HepG2 (cell line): ENCODE results near the gene PTPMT1. TPM values are rescaled to one million over a fixed set of nuclear protein-coding genes. Genes with fewer than 3 reads are reported as not detected.

Experiments used
- ATM ChIP-seq: fragments of 450-650 bp; IDR thresholded peaks from 2 replicates; pipeline ENCODE4 v1.7.1; 2017; ENCODE audit warnings: mild to moderate bottlenecking, borderline replicate concordance
- BCL3 ChIP-seq: sonication (generic); formaldehyde crosslinking; IDR thresholded peaks from 2 replicates; pipeline ENCODE4 v1.5.1; 2020; ENCODE audit warnings: mild to moderate bottlenecking, missing genetic modification reagents, moderate library complexity
- EED ChIP-seq: sonication (generic); formaldehyde crosslinking; IDR thresholded peaks from 2 replicates; pipeline ENCODE4 v1.5.0; 2020; ENCODE audit warnings: mild to moderate bottlenecking, missing genetic modification reagents
- GPBP1L1 ChIP-seq: sonication (generic); formaldehyde crosslinking; IDR thresholded peaks from 2 replicates; pipeline ENCODE4 v1.5.0; 2020; ENCODE audit warnings: mild to moderate bottlenecking, missing genetic modification reagents
- GTF3A ChIP-seq: sonication (generic); formaldehyde crosslinking; conservative IDR thresholded peaks from 2 replicates; pipeline ENCODE4 v1.4.0; 2020; ENCODE audit warnings: mild to moderate bottlenecking, missing genetic modification reagents
- HDAC1 ChIP-seq: sonication (generic); formaldehyde crosslinking; IDR thresholded peaks from 2 replicates; pipeline ENCODE4 v1.5.1; 2020; ENCODE audit warnings: mild to moderate bottlenecking, missing genetic modification reagents
- HNF4G ChIP-seq, 2 experiments: sonication (generic) in 1 of 2; formaldehyde crosslinking in 1 of 2; IDR thresholded peaks; 2 replicates each; pipeline versions ENCODE4 v1.4.0 to v1.6.1; 2011 to 2020; ENCODE audit warnings: borderline replicate concordance in 2 of 2, low read depth in 2 of 2, mild to moderate bottlenecking in 2 of 2, low read length in 1 of 2, missing genetic modification reagents in 1 of 2, moderate library complexity in 1 of 2
- ISX ChIP-seq: sonication (generic); formaldehyde crosslinking; conservative IDR thresholded peaks from 2 replicates; pipeline ENCODE4 v1.5.0; 2020; ENCODE audit warnings: missing genetic modification reagents
- KAT2B ChIP-seq: fragments of 150-350 bp; IDR thresholded peaks from 2 replicates; pipeline ENCODE4 v1.6.1; 2014; ENCODE audit warnings: low read depth, low read length, borderline replicate concordance
- KDM2A ChIP-seq: sonication (generic); formaldehyde crosslinking; IDR thresholded peaks from 2 replicates; pipeline ENCODE4 v1.4.0; 2020; ENCODE audit warnings: low read depth, missing genetic modification reagents, borderline replicate concordance
- KDM4B ChIP-seq: sonication (generic); formaldehyde crosslinking; IDR thresholded peaks from 2 replicates; pipeline ENCODE4 v1.4.0; 2020; ENCODE audit warnings: missing genetic modification reagents
- KLF15 ChIP-seq: sonication (generic); formaldehyde crosslinking; IDR thresholded peaks from 2 replicates; pipeline ENCODE4 v1.8.1; 2023; ENCODE audit warnings: borderline replicate concordance, mild to moderate bottlenecking, inconsistent platforms, missing genetic modification reagents, mixed read lengths
- KMT2B ChIP-seq: IDR thresholded peaks from 2 replicates; pipeline ENCODE4 v1.6.1; 2016; ENCODE audit warnings: missing genetic modification reagents, missing compliant biosample characterization
- PHB2 ChIP-seq: fragments of 450-650 bp; IDR thresholded peaks from 2 replicates; pipeline ENCODE4 v1.6.1; 2018; ENCODE audit not compliant: partially characterized antibody
- SMARCC2 ChIP-seq: fragments of 450-650 bp; IDR thresholded peaks from 2 replicates; pipeline ENCODE4 v1.6.1; 2017; ENCODE audit warnings: antibody characterized with exemption, mild to moderate bottlenecking
- ZNF207 ChIP-seq: fragments of 450-650 bp; IDR thresholded peaks from 2 replicates; pipeline ENCODE4 v1.6.1; 2016; ENCODE audit warnings: antibody characterized with exemption, borderline replicate concordance
- ZNF574 ChIP-seq: sonication (generic); formaldehyde crosslinking; IDR thresholded peaks from 2 replicates; pipeline ENCODE4 v1.4.0; 2020; ENCODE audit warnings: missing genetic modification reagents
- ZNF674 ChIP-seq: sonication (generic); formaldehyde crosslinking; IDR thresholded peaks from 2 replicates; pipeline ENCODE4 v1.5.0; 2020; ENCODE audit warnings: low read depth, mild to moderate bottlenecking, missing genetic modification reagents
- ZNF703 ChIP-seq: sonication (generic); formaldehyde crosslinking; IDR thresholded peaks from 2 replicates; pipeline ENCODE4 v1.5.1; 2020; ENCODE audit warnings: missing genetic modification reagents, mild to moderate bottlenecking, moderate library complexity, borderline replicate concordance
- ZNF883 ChIP-seq: sonication (generic); formaldehyde crosslinking; IDR thresholded peaks from 2 replicates; pipeline ENCODE4 v1.5.1; 2020; ENCODE audit warnings: mild to moderate bottlenecking, missing genetic modification reagents; ENCODE audit errors: not compliant biosample characterization
- polyA plus RNA-seq, 8 experiments: library from polyadenylated mRNA; depleted of rRNA in 3 of 8; stranded (reverse) in 7 of 8; unstranded in 1 of 8; fragments of >200 nt; fragmentation: Illumina TruSeq in 4 of 8; extraction: Trizol in 4 of 8; gene quantifications; 2 replicates each; pipeline versions ENCODE4 v1.2.1 to v1.2.3, GENCODE V29; 2011 to 2016; ENCODE audit warnings: low read depth in 4 of 8, missing spikeins in 1 of 8, mixed read lengths in 1 of 8; ENCODE audit not compliant: insufficient read depth in 1 of 8
- total RNA-seq, 5 experiments: library from RNA; depleted of rRNA; stranded (reverse); fragments of >200 nt; fragmentation: Illumina TruSeq; extraction: Trizol; gene quantifications; 2 replicates each; pipeline ENCODE4 v1.2.3, GENCODE V29; 2016; ENCODE audit warnings: low read depth in 1 of 5
- TF ChIP-seq, protein P1 (sequence below): sonication (generic); formaldehyde crosslinking; IDR thresholded peaks from 2 replicates; pipeline ENCODE4 v1.4.0; 2020; ENCODE audit warnings: missing genetic modification reagents, mild to moderate bottlenecking, borderline replicate concordance
- TF ChIP-seq, protein P2 (sequence below): sonication (generic); formaldehyde crosslinking; IDR thresholded peaks from 2 replicates; pipeline ENCODE4 v1.8.0; 2022; ENCODE audit warnings: missing genetic modification reagents, mild to moderate bottlenecking, borderline replicate concordance

Gene PTPMT1
- total and polyA plus RNA-seq, 2 of the 13 experiments (the other 11 are each of a cell fraction or from before 2014, with no cell fraction given), result 55.6 to 129 TPM

DNA sequence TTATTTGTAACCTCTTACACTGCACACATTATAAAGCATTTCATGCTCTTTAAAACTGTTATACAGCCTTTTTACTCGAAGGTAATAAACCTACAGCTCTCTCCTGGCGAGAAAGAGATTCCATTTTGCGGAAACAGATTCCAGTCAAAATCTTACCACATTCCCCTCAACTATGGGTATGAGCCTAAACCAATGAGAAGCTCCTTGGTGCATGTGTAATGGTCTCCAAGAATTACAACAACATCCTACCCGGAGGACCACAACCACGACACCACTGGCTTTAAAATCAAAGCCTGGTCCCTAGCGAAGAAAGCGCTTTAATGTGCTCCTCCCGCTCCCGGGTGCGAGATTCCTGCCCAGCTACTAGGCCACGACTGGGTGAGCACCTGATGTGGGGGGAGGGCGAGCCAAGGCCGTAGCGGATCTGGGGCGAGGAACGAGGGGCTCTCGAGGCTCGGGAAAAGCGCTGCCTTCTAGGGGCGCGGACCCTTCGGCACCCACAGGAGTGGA is 13.3 kb upstream of the PTPMT1 start (continued):
- 0 out of 2 replicates have a peak, but pooled peaks have one; percentile 7 for TF ChIP-seq KDM2A (CRISPR knock-in tag)
- TF ChIP-seq PHB2, result no peak
- TF ChIP-seq GPBP1L1 (CRISPR knock-in tag), result no peak
- no peak for TF ChIP-seq ISX (CRISPR knock-in tag)
- TF ChIP-seq EED (CRISPR knock-in tag), result no peak
- TF ChIP-seq HDAC1, result no peak
- no peak for TF ChIP-seq ZNF883 (CRISPR knock-in tag)
- no peak for TF ChIP-seq HNF4G (IDR thresholded peaks at IDR 0.05; ENCODE audit: borderline replicate concordance, low read depth, low read length)
- TF ChIP-seq HNF4G (CRISPR knock-in tag; IDR thresholded peaks at IDR 0.05; ENCODE audit: borderline replicate concordance, low read depth), result no peak; the same call in 1 of the 2 replicates
- 0 out of 2 replicates have a peak, but pooled peaks have one; percentile 39 for TF ChIP-seq KMT2B (CRISPR knock-in tag)
- 0 out of 2 replicates have a peak, but pooled peaks have one; percentile 15 for TF ChIP-seq ZNF703 (CRISPR knock-in tag)
- TF ChIP-seq KDM4B (CRISPR knock-in tag), result 0 out of 2 replicates have a peak, but pooled peaks have one; percentile 42
- no peak for TF ChIP-seq GTF3A (CRISPR knock-in tag)
- TF ChIP-seq, protein P1, sequence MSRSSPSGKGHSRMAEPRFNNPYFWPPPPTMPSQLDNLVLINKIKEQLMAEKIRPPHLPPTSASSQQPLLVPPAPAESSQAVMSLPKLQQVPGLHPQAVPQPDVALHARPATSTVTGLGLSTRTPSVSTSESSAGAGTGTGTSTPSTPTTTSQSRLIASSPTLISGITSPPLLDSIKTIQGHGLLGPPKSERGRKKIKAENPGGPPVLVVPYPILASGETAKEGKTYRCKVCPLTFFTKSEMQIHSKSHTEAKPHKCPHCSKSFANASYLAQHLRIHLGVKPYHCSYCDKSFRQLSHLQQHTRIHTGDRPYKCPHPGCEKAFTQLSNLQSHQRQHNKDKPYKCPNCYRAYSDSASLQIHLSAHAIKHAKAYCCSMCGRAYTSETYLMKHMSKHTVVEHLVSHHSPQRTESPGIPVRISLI, result no peak
- TF ChIP-seq KLF15, result no peak
- TF ChIP-seq ZNF574 (CRISPR knock-in tag), result no peak
- TF ChIP-seq ATM, result no peak
- TF ChIP-seq ZNF674, result no peak
- TF ChIP-seq KAT2B, result no peak
- TF ChIP-seq, protein P2, sequence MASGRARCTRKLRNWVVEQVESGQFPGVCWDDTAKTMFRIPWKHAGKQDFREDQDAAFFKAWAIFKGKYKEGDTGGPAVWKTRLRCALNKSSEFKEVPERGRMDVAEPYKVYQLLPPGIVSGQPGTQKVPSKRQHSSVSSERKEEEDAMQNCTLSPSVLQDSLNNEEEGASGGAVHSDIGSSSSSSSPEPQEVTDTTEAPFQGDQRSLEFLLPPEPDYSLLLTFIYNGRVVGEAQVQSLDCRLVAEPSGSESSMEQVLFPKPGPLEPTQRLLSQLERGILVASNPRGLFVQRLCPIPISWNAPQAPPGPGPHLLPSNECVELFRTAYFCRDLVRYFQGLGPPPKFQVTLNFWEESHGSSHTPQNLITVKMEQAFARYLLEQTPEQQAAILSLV (CRISPR knock-in tag), result no peak
- no peak for TF ChIP-seq SMARCC2
- 0 out of 2 replicates have a peak, but pooled peaks have one; percentile 16 for TF ChIP-seq BCL3 (CRISPR knock-in tag)
- TF ChIP-seq ZNF207, result no peak
